OCI-LY7 (cell line): ENCODE data around the gene AGT. TPM values are rescaled to one million over a fixed set of nuclear protein-coding genes. Genes with fewer than 3 reads are reported as not detected.

Source experiments
- BruUV-seq: library from RNA; stranded (reverse); fragments of 400-500 nt; replicated peaks from 2 replicates; lab custom pipeline; 2021; lab: Mats Ljungman, UMichigan
- CTCF ChIA-PET: fragments of 300-600 bp; sonication (Branson Sonifier 250); formaldehyde crosslinking; loops from one replicate; lab custom pipeline; 2022; ENCODE audit warnings: antibody characterized with exemption; ENCODE audit not compliant: unreplicated experiment; lab: Charles Lee
- POLR2A ChIA-PET: fragments of 300-600 bp; sonication (Branson Sonifier 250); formaldehyde crosslinking; loops from one replicate; lab custom pipeline; 2022; ENCODE audit warnings: antibody characterized with exemption; lab: Charles Lee
- DNase-seq: peaks from one replicate; pipeline ENCODE4 v3.0.0-alpha.2; 2015; ENCODE audit warnings: low spot score
- H2AFZ ChIP-seq: fragments of 200-600 bp; sonication (generic), shearing (Covaris generic); 2 replicates; pipeline ENCODE4 v1.6.1; 2014; ENCODE audit warnings: mild to moderate bottlenecking, antibody characterized with exemption, low read length, moderate library complexity
- H3K27ac ChIP-seq: fragments of 200-600 bp; sonication (generic); 2 replicates; pipeline ENCODE4 v1.5.1; 2014; ENCODE audit warnings: mixed run types, low read depth, mild to moderate bottlenecking, moderate library complexity, low read length, inconsistent platforms; ENCODE audit not compliant: poor library complexity, severe bottlenecking
- H3K36me3 ChIP-seq: fragments of 200-600 bp; sonication (generic); 2 replicates; pipeline ENCODE4 v1.6.1; 2014; ENCODE audit warnings: mild to moderate bottlenecking, antibody characterized with exemption, low read length, moderate library complexity, mixed read lengths; ENCODE audit not compliant: insufficient read depth
- H3K4me1 ChIP-seq: fragments of 200-600 bp; sonication (generic); 2 replicates; pipeline ENCODE4 v1.5.1; 2014; ENCODE audit warnings: mild to moderate bottlenecking, low read length; ENCODE audit not compliant: insufficient read depth, poor library complexity, severe bottlenecking
- H3K4me2 ChIP-seq: fragments of 200-600 bp; sonication (generic); 2 replicates; pipeline ENCODE4 v1.6.1; 2014; ENCODE audit warnings: mild to moderate bottlenecking, low read length
- H3K4me3 ChIP-seq: fragments of 200-600 bp; sonication (generic); 2 replicates; pipeline ENCODE4 v1.5.1; 2014; ENCODE audit warnings: mild to moderate bottlenecking, low read depth, low read length; ENCODE audit not compliant: poor library complexity, severe bottlenecking
- H3K79me2 ChIP-seq: fragments of 200-600 bp; sonication (generic); 2 replicates; pipeline ENCODE4 v1.6.1; 2016; ENCODE audit warnings: low read depth, mild to moderate bottlenecking, low read length, moderate library complexity, mixed read lengths; ENCODE audit not compliant: insufficient read depth
- H3K9me2 ChIP-seq: fragments of 200-600 bp; sonication (generic); 2 replicates; pipeline ENCODE4 v1.6.1; 2016; ENCODE audit warnings: mild to moderate bottlenecking, low read length, mixed read lengths; ENCODE audit not compliant: insufficient read depth
- H3K9me3 ChIP-seq: fragments of 200-600 bp; sonication (generic); 2 replicates; pipeline ENCODE4 v1.6.1; 2014; ENCODE audit warnings: mild to moderate bottlenecking, mixed run types, low read length, mixed read lengths
- H4K20me1 ChIP-seq: fragments of 200-600 bp; sonication (generic); 2 replicates; pipeline ENCODE4 v1.6.1; 2014; ENCODE audit warnings: mild to moderate bottlenecking, antibody characterized with exemption, low read length, moderate library complexity, mixed read lengths; ENCODE audit not compliant: insufficient read depth
- EZH2phosphoT487 ChIP-seq: fragments of 200-600 bp; sonication (generic); IDR thresholded peaks from 2 replicates; pipeline ENCODE4 v1.6.1; 2018; ENCODE audit warnings: low read depth, borderline replicate concordance, mild to moderate bottlenecking, mixed run types, antibody characterized with exemption, low read length, moderate library complexity, mixed read lengths
- intact Hi-C: fragments of 100-400 bp; cut with micrococcal nuclease; formaldehyde crosslinking; loops from one replicate; pipeline ENCODE4 v1.10.0; 2022; ENCODE audit not compliant: unreplicated experiment
- total RNA-seq, 2 experiments: library from RNA; depleted of rRNA in 1 of 2; stranded (reverse); fragments of >200 nt in 1 of 2; shearing (Covaris generic) in 1 of 2; gene quantifications; 2 replicates each; pipeline ENCODE4 v1.2.3, GENCODE V29; 2014 to 2022
- TF ChIP-seq, protein P1 (sequence below): fragments of 200-600 bp; sonication (generic); conservative IDR thresholded peaks from 2 replicates; pipeline ENCODE4 v1.5.1; 2014; ENCODE audit warnings: mild to moderate bottlenecking, antibody characterized with exemption, low read length, moderate library complexity, mixed read lengths

AGT gene
- total RNA-seq, 2 experiments from 2014 or later = not detected

DNA sequence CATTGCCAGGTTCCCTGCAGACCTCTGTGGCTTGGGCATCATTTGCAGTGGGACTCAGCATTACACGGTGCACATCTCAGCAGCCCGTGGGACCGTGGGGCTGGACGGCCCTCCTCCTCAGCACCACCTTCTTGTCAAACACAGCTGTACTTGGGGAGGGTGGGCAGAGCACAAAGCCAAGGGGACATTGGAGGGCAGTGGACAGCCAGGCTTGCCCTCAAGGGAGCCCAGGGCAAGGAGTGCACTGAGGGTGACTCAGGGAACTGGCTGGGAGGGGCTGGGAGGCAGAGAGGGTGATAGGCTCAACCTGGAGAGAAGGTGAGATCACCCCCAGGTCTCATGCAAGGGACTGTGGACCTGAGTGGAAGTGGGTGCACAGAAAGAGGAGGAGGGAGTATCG is 36.7 kb upstream of the AGT start:
- intact Hi-C loops = no loop called here
- TF ChIP-seq, protein P1, sequence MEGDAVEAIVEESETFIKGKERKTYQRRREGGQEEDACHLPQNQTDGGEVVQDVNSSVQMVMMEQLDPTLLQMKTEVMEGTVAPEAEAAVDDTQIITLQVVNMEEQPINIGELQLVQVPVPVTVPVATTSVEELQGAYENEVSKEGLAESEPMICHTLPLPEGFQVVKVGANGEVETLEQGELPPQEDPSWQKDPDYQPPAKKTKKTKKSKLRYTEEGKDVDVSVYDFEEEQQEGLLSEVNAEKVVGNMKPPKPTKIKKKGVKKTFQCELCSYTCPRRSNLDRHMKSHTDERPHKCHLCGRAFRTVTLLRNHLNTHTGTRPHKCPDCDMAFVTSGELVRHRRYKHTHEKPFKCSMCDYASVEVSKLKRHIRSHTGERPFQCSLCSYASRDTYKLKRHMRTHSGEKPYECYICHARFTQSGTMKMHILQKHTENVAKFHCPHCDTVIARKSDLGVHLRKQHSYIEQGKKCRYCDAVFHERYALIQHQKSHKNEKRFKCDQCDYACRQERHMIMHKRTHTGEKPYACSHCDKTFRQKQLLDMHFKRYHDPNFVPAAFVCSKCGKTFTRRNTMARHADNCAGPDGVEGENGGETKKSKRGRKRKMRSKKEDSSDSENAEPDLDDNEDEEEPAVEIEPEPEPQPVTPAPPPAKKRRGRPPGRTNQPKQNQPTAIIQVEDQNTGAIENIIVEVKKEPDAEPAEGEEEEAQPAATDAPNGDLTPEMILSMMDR = no peak
- TF ChIP-seq EZH2phosphoT487 = no peak
- H3K79me2 ChIP-seq = no peaks in the 10 kb centered on the region
- H3K4me2 ChIP-seq = no peak overlapping the region
- H4K20me1 ChIP-seq = no peaks in the 10 kb centered on the region
- no peaks in the 10 kb centered on the region for H3K9me2 ChIP-seq
- H2AFZ ChIP-seq = no peak overlapping the region
- no peaks in the 10 kb centered on the region for H3K36me3 ChIP-seq
- peaks cover 14% of the 10 kb centered on the region for H3K4me1 ChIP-seq
- ChIA-PET CTCF (no interaction called here), POLR2A (no interaction called here)
- no peak overlapping the region for H3K27ac ChIP-seq
- BruUV-seq = no TSS peak
- H3K4me3 ChIP-seq = no peak overlapping the region
- H3K9me3 ChIP-seq = no peaks in the 10 kb centered on the region
- no peak for DNase-seq

DNA sequence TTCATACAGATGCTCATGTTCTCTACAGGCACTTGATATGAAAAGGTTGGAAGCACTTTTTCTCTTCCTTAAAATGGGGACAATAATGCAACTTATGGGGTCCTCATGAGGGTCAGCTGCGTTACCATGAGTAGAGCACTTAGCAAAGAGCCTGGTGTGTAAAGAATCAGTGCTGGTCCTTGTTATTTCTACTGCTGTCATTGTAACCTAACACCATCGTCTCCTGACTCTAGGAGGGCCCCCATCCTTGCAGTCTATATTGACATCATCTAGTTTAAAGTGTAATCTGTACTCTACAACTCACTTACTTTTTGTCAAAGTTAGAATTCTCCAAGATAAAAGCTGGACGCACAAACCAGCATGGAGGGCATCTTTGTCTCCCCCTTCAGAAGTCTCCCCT is 35.7 kb upstream of the AGT start:
- Histone ChIP-seq H4K20me1 (no peaks in the 10 kb centered on the region), H3K79me2 (no peaks in the 10 kb centered on the region), H2AFZ (peak overlapping the region; percentile 66; the same call in 1 of the 2 replicates), H3K9me2 (no peaks in the 10 kb centered on the region), H3K27ac (no peak overlapping the region), H3K36me3 (no peaks in the 10 kb centered on the region), H3K9me3 (no peaks in the 10 kb centered on the region), H3K4me1 (peaks cover 14% of the 10 kb centered on the region), H3K4me2 (peak overlapping the region; percentile 39), H3K4me3 (peak overlapping the region; percentile 6)
- BruUV-seq = no TSS peak
- POLR2A ChIA-PET = no interaction called here
- CTCF ChIA-PET = no interaction called here
- TF ChIP-seq, protein P1 = no peak
- no peak for TF ChIP-seq EZH2phosphoT487
- intact Hi-C loops = no loop called here
- no peak for DNase-seq

DNA sequence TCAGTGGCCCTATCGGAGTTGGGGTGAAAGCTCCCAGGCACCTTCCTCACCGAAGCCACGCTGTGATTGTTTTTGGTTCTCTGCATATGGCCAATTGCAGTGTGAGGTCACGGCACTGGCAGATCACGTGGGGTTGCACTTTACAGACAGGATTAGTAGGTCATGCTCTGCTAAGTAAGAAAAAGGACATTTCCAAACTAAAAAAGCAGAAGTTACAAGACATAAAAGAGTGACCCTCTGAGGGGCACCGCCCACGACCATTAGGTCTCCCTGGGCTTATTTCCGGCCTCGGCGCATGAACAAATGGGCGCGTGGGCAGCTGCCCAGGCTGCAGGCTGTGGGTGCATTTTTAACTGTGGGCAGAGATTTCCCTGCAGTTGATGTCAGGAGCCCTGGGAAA is 35.2 kb upstream of the AGT start:
- peaks cover 14% of the 10 kb centered on the region for H3K4me1 ChIP-seq
- no peaks in the 10 kb centered on the region for H3K9me3 ChIP-seq
- POLR2A ChIA-PET = no interaction called here
- H4K20me1 ChIP-seq = no peaks in the 10 kb centered on the region
- peak; percentile 71 for DNase-seq
- H3K9me2 ChIP-seq = no peaks in the 10 kb centered on the region
- H3K79me2 ChIP-seq = no peaks in the 10 kb centered on the region
- no TSS peak for BruUV-seq
- intact Hi-C loops = no loop called here
- TF ChIP-seq EZH2phosphoT487 = no peak
- TF ChIP-seq, protein P1 = no peak
- H2AFZ ChIP-seq = peak overlapping the region; percentile 66; the same call in 1 of the 2 replicates
- H3K4me2 ChIP-seq = peak overlapping the region; percentile 39
- H3K4me3 ChIP-seq = peak overlapping the region; percentile 6
- no peaks in the 10 kb centered on the region for H3K36me3 ChIP-seq
- no peak overlapping the region for H3K27ac ChIP-seq
- CTCF ChIA-PET = no interaction called here
